ENCODE results near the gene STK11. TPM values are rescaled to one million over a fixed set of nuclear protein-coding genes. Genes with fewer than 3 reads are reported as not detected.

STK11 gene
- total and polyA plus RNA-seq, 2 of the 4 experiments (the other 2 are of a cell fraction): 39.3 to 42.8 TPM

DNA sequence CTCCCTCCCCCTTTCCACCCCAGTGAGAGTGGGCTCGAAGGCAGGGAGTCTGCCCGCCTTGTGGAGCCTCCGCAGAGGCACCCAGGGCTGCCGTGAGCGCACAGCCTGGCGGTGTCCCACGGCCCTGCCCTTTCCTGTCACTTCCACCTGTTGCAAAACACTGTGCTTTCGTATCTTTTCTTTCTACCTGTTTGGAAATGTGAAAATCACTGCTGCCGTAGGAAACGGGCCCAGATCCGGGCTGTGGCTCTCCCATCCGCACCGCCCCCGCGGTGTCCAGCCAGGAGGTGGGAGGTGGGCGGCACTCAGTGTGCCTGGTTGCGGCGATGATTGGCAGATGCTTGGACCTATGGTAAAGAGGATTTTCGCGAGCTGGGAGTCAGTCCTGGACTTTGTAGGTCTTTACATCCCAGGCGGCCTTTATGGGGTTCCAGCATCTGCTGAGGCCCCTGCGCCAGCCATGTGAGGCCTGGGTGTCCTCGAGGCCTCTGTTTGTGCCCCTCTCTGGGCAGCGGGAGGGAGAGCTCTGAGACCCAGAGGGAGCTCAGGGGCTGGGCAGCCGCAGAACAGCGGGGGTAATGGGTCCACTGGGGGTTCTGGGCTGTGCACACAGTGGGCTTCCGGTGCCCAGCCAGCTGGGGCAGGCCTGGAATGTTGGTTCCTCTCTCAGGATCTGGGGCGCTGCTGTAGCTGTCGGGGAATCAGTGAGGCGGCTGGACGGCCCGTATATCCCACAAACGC lies 6.1 kb downstream of the STK11 start:
- ChIA-PET POLR2A (ENCODE audit: unreplicated experiment) (no interaction called here), CTCF (no interaction called here)
- no peak overlapping the region for H2AK5ac ChIP-seq (ENCODE audit: low read depth, low read length)
- no peak overlapping the region for H3K56ac ChIP-seq (ENCODE audit: extremely low read depth, insufficient read depth, low read length)
- H2AK9ac ChIP-seq (replicated peaks; ENCODE audit: low read depth, low read length, poor library complexity): no peak overlapping the region
- in situ Hi-C loops (cut with MboI; ENCODE audit: low sequenced_read_pairs): no loop called here
- TF ChIP-seq FOS (IDR thresholded peaks at IDR 0.05; ENCODE audit: low read depth, low read length) (no peak), SMC3 (IDR thresholded peaks at IDR 0.05; ENCODE audit: low read depth, low read length) (no peak), BHLHE40 (IDR thresholded peaks at IDR 0.05; ENCODE audit: low read depth, low read length) (no peak), RCOR1 (IDR thresholded peaks at IDR 0.05; ENCODE audit: insufficient replicate concordance, low read length) (no peak), MAFK (IDR thresholded peaks at IDR 0.05; ENCODE audit: low read depth, low read length) (no peak), RAD21 (IDR thresholded peaks at IDR 0.05; ENCODE audit: low read length) (no peak), NFE2L2 (IDR thresholded peaks at IDR 0.05; ENCODE audit: low read depth, low read length) (no peak), RFX5 (IDR thresholded peaks at IDR 0.05; ENCODE audit: low read depth, low read length) (no peak), CEBPB (IDR thresholded peaks at IDR 0.05; ENCODE audit: low read depth, low read length) (no peak), CHD1 (IDR thresholded peaks at IDR 0.05; ENCODE audit: low read depth, low read length) (no peak), MXI1 (IDR thresholded peaks at IDR 0.05; ENCODE audit: borderline replicate concordance, low read depth, low read length) (no peak), POLR2A (IDR thresholded peaks at IDR 0.05; ENCODE audit: low read depth, low read length) (no peak)
- TF ChIP-seq, protein P1, sequence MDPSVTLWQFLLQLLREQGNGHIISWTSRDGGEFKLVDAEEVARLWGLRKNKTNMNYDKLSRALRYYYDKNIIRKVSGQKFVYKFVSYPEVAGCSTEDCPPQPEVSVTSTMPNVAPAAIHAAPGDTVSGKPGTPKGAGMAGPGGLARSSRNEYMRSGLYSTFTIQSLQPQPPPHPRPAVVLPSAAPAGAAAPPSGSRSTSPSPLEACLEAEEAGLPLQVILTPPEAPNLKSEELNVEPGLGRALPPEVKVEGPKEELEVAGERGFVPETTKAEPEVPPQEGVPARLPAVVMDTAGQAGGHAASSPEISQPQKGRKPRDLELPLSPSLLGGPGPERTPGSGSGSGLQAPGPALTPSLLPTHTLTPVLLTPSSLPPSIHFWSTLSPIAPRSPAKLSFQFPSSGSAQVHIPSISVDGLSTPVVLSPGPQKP (IDR thresholded peaks at IDR 0.05; ENCODE audit: borderline replicate concordance, low read depth, low read length): no peak
- TF ChIP-seq, protein P2, sequence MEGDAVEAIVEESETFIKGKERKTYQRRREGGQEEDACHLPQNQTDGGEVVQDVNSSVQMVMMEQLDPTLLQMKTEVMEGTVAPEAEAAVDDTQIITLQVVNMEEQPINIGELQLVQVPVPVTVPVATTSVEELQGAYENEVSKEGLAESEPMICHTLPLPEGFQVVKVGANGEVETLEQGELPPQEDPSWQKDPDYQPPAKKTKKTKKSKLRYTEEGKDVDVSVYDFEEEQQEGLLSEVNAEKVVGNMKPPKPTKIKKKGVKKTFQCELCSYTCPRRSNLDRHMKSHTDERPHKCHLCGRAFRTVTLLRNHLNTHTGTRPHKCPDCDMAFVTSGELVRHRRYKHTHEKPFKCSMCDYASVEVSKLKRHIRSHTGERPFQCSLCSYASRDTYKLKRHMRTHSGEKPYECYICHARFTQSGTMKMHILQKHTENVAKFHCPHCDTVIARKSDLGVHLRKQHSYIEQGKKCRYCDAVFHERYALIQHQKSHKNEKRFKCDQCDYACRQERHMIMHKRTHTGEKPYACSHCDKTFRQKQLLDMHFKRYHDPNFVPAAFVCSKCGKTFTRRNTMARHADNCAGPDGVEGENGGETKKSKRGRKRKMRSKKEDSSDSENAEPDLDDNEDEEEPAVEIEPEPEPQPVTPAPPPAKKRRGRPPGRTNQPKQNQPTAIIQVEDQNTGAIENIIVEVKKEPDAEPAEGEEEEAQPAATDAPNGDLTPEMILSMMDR (conservative IDR thresholded peaks at IDR 0.05; ENCODE audit: low read depth, low read length): no peak
- TF ChIP-seq, protein P3, sequence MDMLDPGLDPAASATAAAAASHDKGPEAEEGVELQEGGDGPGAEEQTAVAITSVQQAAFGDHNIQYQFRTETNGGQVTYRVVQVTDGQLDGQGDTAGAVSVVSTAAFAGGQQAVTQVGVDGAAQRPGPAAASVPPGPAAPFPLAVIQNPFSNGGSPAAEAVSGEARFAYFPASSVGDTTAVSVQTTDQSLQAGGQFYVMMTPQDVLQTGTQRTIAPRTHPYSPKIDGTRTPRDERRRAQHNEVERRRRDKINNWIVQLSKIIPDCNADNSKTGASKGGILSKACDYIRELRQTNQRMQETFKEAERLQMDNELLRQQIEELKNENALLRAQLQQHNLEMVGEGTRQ (IDR thresholded peaks at IDR 0.05; ENCODE audit: low read depth, low read length): no peak
- no peak overlapping the region for H3K14ac ChIP-seq (replicated peaks; ENCODE audit: low read depth, low read length)
- H3K4ac ChIP-seq (ENCODE audit: low read depth, low read length): no peak overlapping the region
- DNase-seq (no peak), ATAC-seq (ENCODE audit: low read depth) (no peak)
- H3K4me2 ChIP-seq (ENCODE audit: low read depth, low read length): no peak overlapping the region
- H2BK20ac ChIP-seq (ENCODE audit: low read depth, low read length): no peak overlapping the region
- peaks cover 77% of the 10 kb centered on the region for H4K20me1 ChIP-seq (ENCODE audit: insufficient read depth, low read length)
- no peak overlapping the region for H2BK15ac ChIP-seq (ENCODE audit: low read depth, low read length)
- H3K4me3 ChIP-seq (ENCODE audit: insufficient read depth, low read depth, low read length): no peak overlapping the region
- no TSS peak for BruUV-seq (replicated peaks)
- H3K9ac ChIP-seq (ENCODE audit: low read depth, low read length): no peak overlapping the region
- dilution Hi-C loops (cut with HindIII; ENCODE audit: low sequenced_read_pairs, unreplicated experiment): no loop called here
- H3K9me1 ChIP-seq (ENCODE audit: insufficient read depth, low read length): peaks cover 25% of the 10 kb centered on the region
- peaks cover 30% of the 10 kb centered on the region for H3K4me1 ChIP-seq (ENCODE audit: control insufficient read depth, insufficient read depth, low read length)
- no peak overlapping the region for H3K23ac ChIP-seq (ENCODE audit: low read depth, low read length)
- H3K27me3 ChIP-seq (ENCODE audit: control insufficient read depth, insufficient read depth, low read length): no peaks in the 10 kb centered on the region
- H2BK120ac ChIP-seq (ENCODE audit: low read depth, low read length): no peak overlapping the region
- 96% methylated on average over 11 of the region's 33 CpGs; no CpG with 5 or more reads in 1 of the 2 experiments for WGBS, 2 experiments (ENCODE audit: extremely low coverage in 2 of 2, insufficient read length in 1 of 2)
- intact Hi-C loops (cut with micrococcal nuclease): no loop called here
- no peak overlapping the region for H2BK5ac ChIP-seq (ENCODE audit: low read depth, low read length, poor library complexity, severe bottlenecking)
- no peak overlapping the region for H4K8ac ChIP-seq (ENCODE audit: low read depth in 2 of 2, low read length in 2 of 2)
- no peak overlapping the region for H4K91ac ChIP-seq (ENCODE audit: insufficient read depth, low read depth, low read length)
- H3K9me3 ChIP-seq (ENCODE audit: control insufficient read depth, insufficient read depth, low read length): no peaks in the 10 kb centered on the region
- peaks cover 10% of the 10 kb centered on the region; the same call in 1 of the 2 replicates for H3K36me3 ChIP-seq (ENCODE audit: control insufficient read depth, insufficient read depth, low read length)
- no peak overlapping the region for H2AFZ ChIP-seq (replicated peaks; ENCODE audit: low read length, poor library complexity)
- H3K27ac ChIP-seq (ENCODE audit: insufficient read depth, low read length): no peak overlapping the region
- H3K79me1 ChIP-seq (ENCODE audit: low read depth in 1 of 2, low read length in 2 of 2): peaks cover 11 to 84% of the 10 kb centered on the region in 2 experiments
- no peak overlapping the region for H4K5ac ChIP-seq (ENCODE audit: low read depth, low read length)
- no peak overlapping the region for H3K18ac ChIP-seq (ENCODE audit: low read depth, low read length)

All from IMR-90 (cell line).